HepG2 (cell line): ENCODE results near the gene VPS9D1. TPM values are rescaled to one million over a fixed set of nuclear protein-coding genes. Genes with fewer than 3 reads are reported as not detected.

Experiments
- ATAC-seq: fragments of 200-7000 bp; cut with Tn5 transposase; 3 replicates; pipeline ENCODE4 v1.9.1; 2020; ENCODE audit warnings: mild to moderate bottlenecking, moderate library complexity
- BruUV-seq: library from RNA; stranded (reverse); fragments of 400-500 nt; replicated peaks from 2 replicates; lab custom pipeline; 2021; lab: Mats Ljungman, UMichigan
- CTCF ChIA-PET: fragments of 300-600 bp; formaldehyde crosslinking; extraction: SDS; loops from one replicate; lab custom pipeline; 2021; ENCODE audit warnings: low total read pairs, inconsistent platforms, low intra/inter-chr PET ratio; lab: Yijun Ruan, JAX
- POLR2A ChIA-PET: fragments of 350-600 bp; sonication (Branson Sonifier 250); formaldehyde crosslinking; loops from one replicate; lab custom pipeline; 2020; ENCODE audit warnings: antibody characterized with exemption, inconsistent platforms; lab: Yijun Ruan, JAX
- DNase-seq: peaks from one replicate; pipeline ENCODE4 v3.0.0-alpha.2; 2015; ENCODE audit warnings: low spot score
- FAIRE-seq: peaks from 3 replicates; lab custom pipeline; 2011; peaks lifted over from hg19 to GRCh38; lab: Jason Lieb, UNC
- H2AFZ ChIP-seq: one replicate; pipeline ENCODE4 v1.6.1; 2011; ENCODE audit warnings: low read length, inconsistent platforms
- H3K27ac ChIP-seq: fragments of 300-600 bp; 3 replicates; pipeline ENCODE4 v1.8.0; 2011; ENCODE audit warnings: mixed run types, mild to moderate bottlenecking, mixed read lengths, low read length, inconsistent platforms; ENCODE audit not compliant: insufficient read depth; ENCODE audit errors: extremely low read length
- H3K27me3 ChIP-seq, 2 experiments: fragments of 200-600 bp in 1 of 2; 2 replicates in 1 of 2; 3 replicates in 1 of 2; pipeline versions ENCODE4 v1.6.0 to v1.8.0; 2011; ENCODE audit warnings: low read length in 2 of 2, mild to moderate bottlenecking in 2 of 2, moderate library complexity in 2 of 2, inconsistent platforms in 1 of 2; ENCODE audit not compliant: insufficient read depth in 2 of 2, control insufficient read depth in 1 of 2
- H3K36me3 ChIP-seq, 2 experiments: fragments of 200-600 bp in 1 of 2; replicated peaks in 1 of 2; 2 replicates in 1 of 2; 3 replicates in 1 of 2; pipeline versions ENCODE4 v1.5.1 to v1.8.0; 2011; ENCODE audit warnings: low read length in 2 of 2, inconsistent platforms in 1 of 2; ENCODE audit not compliant: insufficient read depth in 2 of 2, control insufficient read depth in 1 of 2
- H3K4me1 ChIP-seq: 2 replicates; pipeline ENCODE4 v1.5.1; 2012; ENCODE audit warnings: low read length, inconsistent platforms; ENCODE audit not compliant: insufficient read depth
- H3K4me2 ChIP-seq: 2 replicates; pipeline ENCODE4 v1.6.0; 2011; ENCODE audit warnings: low read depth, low read length, inconsistent platforms
- H3K4me3 ChIP-seq, 3 experiments: fragments of 200-600 bp in 1 of 3; sonication (generic), shearing (Covaris generic) in 1 of 3; replicated peaks in 1 of 3; 2 replicates each; pipeline ENCODE4 v1.5.1; 2011 to 2016; ENCODE audit warnings: low read length in 3 of 3, inconsistent platforms in 2 of 3, low read depth in 2 of 3, mild to moderate bottlenecking in 2 of 3, control low read depth in 1 of 3, mixed read lengths in 1 of 3; ENCODE audit not compliant: insufficient read depth in 1 of 3
- H3K79me2 ChIP-seq: one replicate; pipeline ENCODE4 v1.6.1; 2011; ENCODE audit warnings: low read length, inconsistent platforms; ENCODE audit not compliant: insufficient read depth
- H3K9ac ChIP-seq: 2 replicates; pipeline ENCODE4 v1.6.0; 2011; ENCODE audit warnings: mild to moderate bottlenecking, low read depth, low read length, inconsistent platforms; ENCODE audit not compliant: insufficient read depth
- H3K9me3 ChIP-seq: 2 replicates; pipeline ENCODE4 v1.5.1; 2012; ENCODE audit warnings: mild to moderate bottlenecking, low read length
- H4K20me1 ChIP-seq: 2 replicates; pipeline ENCODE4 v1.6.0; 2011; ENCODE audit warnings: inconsistent platforms, mild to moderate bottlenecking, low read length, moderate library complexity; ENCODE audit not compliant: insufficient read depth
- AHR ChIP-seq: IDR thresholded peaks from 2 replicates; pipeline ENCODE4 v1.6.1; 2018; ENCODE audit warnings: missing genetic modification reagents, missing compliant biosample characterization
- HNRNPK ChIP-seq: fragments of 200-400 bp; formaldehyde crosslinking; IDR thresholded peaks from 2 replicates; pipeline ENCODE4 v1.6.1; 2018; ENCODE audit warnings: low read length, low read depth, moderate library complexity, mild to moderate bottlenecking; ENCODE audit not compliant: poor library complexity, severe bottlenecking
- KDM1A ChIP-seq: IDR thresholded peaks from 2 replicates; pipeline ENCODE4 v1.6.1; 2016; ENCODE audit warnings: missing compliant biosample characterization
- MEIS1 ChIP-seq: sonication (generic); formaldehyde crosslinking; IDR thresholded peaks from 2 replicates; pipeline ENCODE4 v1.9.0; 2021; ENCODE audit warnings: mild to moderate bottlenecking, missing genetic modification reagents, moderate library complexity, borderline replicate concordance
- RXRB ChIP-seq: IDR thresholded peaks from 2 replicates; pipeline ENCODE4 v1.6.1; 2016; ENCODE audit warnings: borderline replicate concordance, missing genetic modification reagents, missing compliant biosample characterization
- SMARCC2 ChIP-seq: fragments of 450-650 bp; IDR thresholded peaks from 2 replicates; pipeline ENCODE4 v1.6.1; 2017; ENCODE audit warnings: antibody characterized with exemption, mild to moderate bottlenecking
- SMYD3 ChIP-seq: sonication (generic); formaldehyde crosslinking; IDR thresholded peaks from 2 replicates; pipeline ENCODE4 v1.8.1; 2023; ENCODE audit warnings: mild to moderate bottlenecking, missing genetic modification reagents
- THAP9 ChIP-seq: sonication (generic); formaldehyde crosslinking; IDR thresholded peaks from 2 replicates; pipeline ENCODE4; 2020; ENCODE audit warnings: missing genetic modification reagents, mild to moderate bottlenecking, borderline replicate concordance
- TP53 ChIP-seq: sonication (generic); formaldehyde crosslinking; conservative IDR thresholded peaks from 2 replicates; pipeline ENCODE4 v1.4.0; 2020; ENCODE audit warnings: missing genetic modification reagents
- YEATS2 ChIP-seq: sonication (generic); formaldehyde crosslinking; IDR thresholded peaks from 2 replicates; pipeline ENCODE4 v1.4.0; 2020; ENCODE audit warnings: missing genetic modification reagents, borderline replicate concordance
- ZFP36 ChIP-seq: fragments of 150-350 bp; IDR thresholded peaks from 2 replicates; pipeline ENCODE4 v1.6.1; 2018; ENCODE audit warnings: borderline replicate concordance, low read length, low read depth; ENCODE audit not compliant: partially characterized antibody
- ZNF30 ChIP-seq: sonication (generic); formaldehyde crosslinking; IDR thresholded peaks from 2 replicates; pipeline ENCODE4 v1.5.0; 2020; ENCODE audit warnings: mild to moderate bottlenecking, missing genetic modification reagents
- ZNF772 ChIP-seq: sonication (generic); formaldehyde crosslinking; IDR thresholded peaks from 2 replicates; pipeline ENCODE4 v1.5.0; 2020; ENCODE audit warnings: mild to moderate bottlenecking, missing genetic modification reagents
- WGBS: methylation state at CpG from one replicate; pipeline ENCODE4 v1.1.6; 2017; ENCODE audit warnings: low lambda C conversion rate; 5-methylcytosine and 5-hydroxymethylcytosine counted together
- in situ Hi-C: cut with HindIII; loops from 2 replicates; pipeline ENCODE4 v1.10.0; 2017; ENCODE audit warnings: low pct_unique_long_range_greater_than_20kb; ENCODE audit not compliant: extremely low pct_ligation_motif_present
- intact Hi-C: fragments of 100-400 bp; cut with micrococcal nuclease; formaldehyde crosslinking; loops from one replicate; pipeline ENCODE4 v1.10.0; 2022; ENCODE audit not compliant: unreplicated experiment
- polyA plus RNA-seq, 8 experiments: library from polyadenylated mRNA; depleted of rRNA in 3 of 8; stranded (reverse) in 7 of 8; unstranded in 1 of 8; fragments of >200 nt; fragmentation: Illumina TruSeq in 4 of 8; extraction: Trizol in 4 of 8; gene quantifications; 2 replicates each; pipeline versions ENCODE4 v1.2.1 to v1.2.3, GENCODE V29; 2011 to 2016; ENCODE audit warnings: low read depth in 4 of 8, missing spikeins in 1 of 8, mixed read lengths in 1 of 8; ENCODE audit not compliant: insufficient read depth in 1 of 8
- total RNA-seq, 5 experiments: library from RNA; depleted of rRNA; stranded (reverse); fragments of >200 nt; fragmentation: Illumina TruSeq; extraction: Trizol; gene quantifications; 2 replicates each; pipeline ENCODE4 v1.2.3, GENCODE V29; 2016; ENCODE audit warnings: low read depth in 1 of 5
- TF ChIP-seq, protein P1 (sequence below): sonication (generic); formaldehyde crosslinking; conservative IDR thresholded peaks from 2 replicates; pipeline ENCODE4 v1.8.0; 2022; ENCODE audit warnings: missing genetic modification reagents
- TF ChIP-seq, protein P2 (sequence below): sonication (generic); formaldehyde crosslinking; IDR thresholded peaks from 2 replicates; pipeline ENCODE4 v1.5.1; 2020; ENCODE audit warnings: missing genetic modification reagents, mild to moderate bottlenecking, borderline replicate concordance

The VPS9D1 gene
- total and polyA plus RNA-seq, 2 of the 13 experiments (the other 11 are each of a cell fraction or from before 2014, with no cell fraction given): 10.1 to 13.2 TPM

- H3K36me3 ChIP-seq: peaks cover 5 to 14% of the 10 kb centered on the region in 2 experiments; a peak in 2 of 5 replicates
- CTCF ChIA-PET: interaction anchor here (1.2 to 1.4 kb wide), 2 partner anchors 14 to 92 kb away, joined by 3 to 4 read pairs; no protein-coding TSS in a partner anchor
- WGBS: 12% methylated on average over 10 of the region's 78 CpGs
- H3K4me2 ChIP-seq: peak overlapping the region; percentile 99
- no peak overlapping the region for H2AFZ ChIP-seq
- peaks cover 38% of the 10 kb centered on the region for H3K4me1 ChIP-seq
- ATAC-seq (peak; percentile 67), DNase-seq (peak; percentile 60), FAIRE-seq (no peak)
- peak overlapping the region; percentile 82 for H3K27ac ChIP-seq
- BruUV-seq: TSS peak; percentile 62
- POLR2A ChIA-PET: interaction anchor here (0.7 to 3.0 kb wide), 23 partner anchors 9 to 222 kb away, joined by 3 to 32 read pairs (median 5); partner anchors contain the start of genes CDK10, CHMP1A, FANCA and MC1R
- intact Hi-C loops (loop anchor here (2.0 to 10.0 kb wide), 4 partner anchors 14 to 216 kb away; partner anchors contain the start of genes CDK10, MC1R and SPIRE2), in situ Hi-C loops (loop anchor here (5.0 kb wide), 1 partner anchor 44 kb away; the partner anchor contains the start of genes CHMP1A and SPATA33)
- H3K9ac ChIP-seq: peak overlapping the region; percentile 83
- peaks cover 2% of the 10 kb centered on the region for H3K79me2 ChIP-seq
- H3K27me3 ChIP-seq: no peaks in the 10 kb centered on the region
- H4K20me1 ChIP-seq: no peaks in the 10 kb centered on the region
- no peaks in the 10 kb centered on the region for H3K9me3 ChIP-seq
- peak overlapping the region; percentile 71 to 89 (median 84) for H3K4me3 ChIP-seq
- TF ChIP-seq, protein P1, sequence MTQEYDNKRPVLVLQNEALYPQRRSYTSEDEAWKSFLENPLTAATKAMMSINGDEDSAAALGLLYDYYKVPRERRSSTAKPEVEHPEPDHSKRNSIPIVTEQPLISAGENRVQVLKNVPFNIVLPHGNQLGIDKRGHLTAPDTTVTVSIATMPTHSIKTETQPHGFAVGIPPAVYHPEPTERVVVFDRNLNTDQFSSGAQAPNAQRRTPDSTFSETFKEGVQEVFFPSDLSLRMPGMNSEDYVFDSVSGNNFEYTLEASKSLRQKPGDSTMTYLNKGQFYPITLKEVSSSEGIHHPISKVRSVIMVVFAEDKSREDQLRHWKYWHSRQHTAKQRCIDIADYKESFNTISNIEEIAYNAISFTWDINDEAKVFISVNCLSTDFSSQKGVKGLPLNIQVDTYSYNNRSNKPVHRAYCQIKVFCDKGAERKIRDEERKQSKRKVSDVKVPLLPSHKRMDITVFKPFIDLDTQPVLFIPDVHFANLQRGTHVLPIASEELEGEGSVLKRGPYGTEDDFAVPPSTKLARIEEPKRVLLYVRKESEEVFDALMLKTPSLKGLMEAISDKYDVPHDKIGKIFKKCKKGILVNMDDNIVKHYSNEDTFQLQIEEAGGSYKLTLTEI: no peak
- TF ChIP-seq, protein P2, sequence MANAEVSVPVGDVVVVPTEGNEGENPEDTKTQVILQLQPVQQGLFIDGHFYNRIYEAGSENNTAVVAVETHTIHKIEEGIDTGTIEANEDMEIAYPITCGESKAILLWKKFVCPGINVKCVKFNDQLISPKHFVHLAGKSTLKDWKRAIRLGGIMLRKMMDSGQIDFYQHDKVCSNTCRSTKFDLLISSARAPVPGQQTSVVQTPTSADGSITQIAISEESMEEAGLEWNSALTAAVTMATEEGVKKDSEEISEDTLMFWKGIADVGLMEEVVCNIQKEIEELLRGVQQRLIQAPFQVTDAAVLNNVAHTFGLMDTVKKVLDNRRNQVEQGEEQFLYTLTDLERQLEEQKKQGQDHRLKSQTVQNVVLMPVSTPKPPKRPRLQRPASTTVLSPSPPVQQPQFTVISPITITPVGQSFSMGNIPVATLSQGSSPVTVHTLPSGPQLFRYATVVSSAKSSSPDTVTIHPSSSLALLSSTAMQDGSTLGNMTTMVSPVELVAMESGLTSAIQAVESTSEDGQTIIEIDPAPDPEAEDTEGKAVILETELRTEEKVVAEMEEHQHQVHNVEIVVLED: peak; percentile 54; the same call in 1 of the 2 replicates
- TF ChIP-seq ZNF30 (no peak), KDM1A (CRISPR knock-in tag) (no peak; the same call in none of the 2 replicates), SMYD3 (CRISPR knock-in tag) (no peak), THAP9 (CRISPR knock-in tag) (no peak; the same call in 1 of the 2 replicates), AHR (CRISPR knock-in tag) (peak; percentile 38; the same call in 1 of the 2 replicates), ZNF772 (CRISPR knock-in tag) (no peak; the same call in 1 of the 2 replicates), ZFP36 (no peak), YEATS2 (no peak), SMARCC2 (no peak), RXRB (CRISPR knock-in tag) (peak; percentile 39; the same call in 1 of the 2 replicates), TP53 (CRISPR knock-in tag) (peak; percentile 78; the same call in 1 of the 2 replicates), MEIS1 (CRISPR knock-in tag) (0 out of 2 replicates have a peak, but pooled peaks have one; percentile 61), HNRNPK (peak; percentile 19)
These were observed 19.9 kb downstream of the VPS9D1 start for GRCh38 chr16:89700649-89701424.
